SK-N-SH treated with all-trans-retinoic acid at 6 μM for 48 hours (cell line): ENCODE results near the gene SH3TC2.

Experiments
- CREB5 ChIP-seq: fragments of 250-450 bp; sonication (Bioruptor Pico); IDR thresholded peaks from 2 replicates; pipeline ENCODE4 v1.5.1; 2020; ENCODE audit warnings: low read depth, mild to moderate bottlenecking, moderate library complexity
- ESRRG ChIP-seq: fragments of 250-450 bp; sonication (Bioruptor Pico); IDR thresholded peaks from 2 replicates; pipeline ENCODE4 v1.6.1; 2021; ENCODE audit warnings: mild to moderate bottlenecking
- TOX ChIP-seq: fragments of 250-450 bp; sonication (Bioruptor Pico); IDR thresholded peaks from 2 replicates; pipeline ENCODE4 v1.8.0; 2021; ENCODE audit warnings: mild to moderate bottlenecking, moderate library complexity, borderline replicate concordance
- ZFP3 ChIP-seq: fragments of 250-450 bp; sonication (Bioruptor Pico); IDR thresholded peaks from 2 replicates; pipeline ENCODE4 v1.5.0; 2020; ENCODE audit warnings: mild to moderate bottlenecking, moderate library complexity
- ZNF565 ChIP-seq: fragments of 450-650 bp; formaldehyde crosslinking; conservative IDR thresholded peaks from 2 replicates; pipeline ENCODE4 v1.5.0; 2020; ENCODE audit warnings: low read depth, mild to moderate bottlenecking, moderate library complexity
- ZNF8 ChIP-seq: fragments of 450-650 bp; formaldehyde crosslinking; IDR thresholded peaks from 2 replicates; pipeline ENCODE4 v1.5.0; 2020; ENCODE audit warnings: mild to moderate bottlenecking, moderate library complexity

- TF ChIP-seq ZNF8 (no peak), ZNF565 (CRISPR knock-in tag) (no peak), ZFP3 (no peak), ESRRG (CRISPR knock-in tag) (no peak), TOX (CRISPR knock-in tag) (no peak), CREB5 (CRISPR knock-in tag) (no peak)
Observed at GRCh38 chr5:149004559-149004958, 58.3 kb downstream of the SH3TC2 start.
